OCI-LY3 (cell line): ENCODE results near the gene RFK.

ENCODE experiments used
- H2AFZ ChIP-seq: fragments of 200-600, 300-600 bp; shearing (Covaris generic); 2 replicates; pipeline ENCODE4 v1.6.0; 2014; ENCODE audit warnings: antibody characterized with exemption, low read depth, low read length
- H3K27ac ChIP-seq: fragments of 200-600, 300-600 bp; sonication (generic); 2 replicates; pipeline ENCODE4 v1.5.1; 2014; ENCODE audit warnings: mild to moderate bottlenecking, low read length, moderate library complexity, mixed read lengths
- H3K27me3 ChIP-seq: fragments of 200-600, 300-600 bp; sonication (generic); 2 replicates; pipeline ENCODE4 v1.6.1; 2014; ENCODE audit warnings: low read depth, low read length, mixed read lengths
- H3K36me3 ChIP-seq: fragments of 200-600, 300-600 bp; sonication (generic); replicated peaks from 2 replicates; pipeline ENCODE3; 2014; ENCODE audit warnings: low read depth, low read length, mixed read lengths
- H3K4me1 ChIP-seq: fragments of 300-600, 200-600 bp; sonication (generic); 2 replicates; pipeline ENCODE4 v1.6.1; 2014; ENCODE audit warnings: low read length, mixed read lengths
- H3K4me2 ChIP-seq: fragments of 200-600, 300-600 bp; sonication (generic); 2 replicates; pipeline ENCODE4 v1.6.1; 2014; ENCODE audit warnings: low read length, mixed read lengths
- H3K4me3 ChIP-seq: fragments of 300-600, 200-600 bp; sonication (generic); 2 replicates; pipeline ENCODE4 v1.5.1; 2014; ENCODE audit warnings: antibody characterized with exemption, mild to moderate bottlenecking, low read length, moderate library complexity
- H3K79me2 ChIP-seq: fragments of 300-600, 200-600 bp; shearing (Covaris generic); 2 replicates; pipeline ENCODE4 v1.6.1; 2014; ENCODE audit warnings: mild to moderate bottlenecking, low read length, mixed read lengths
- H3K9ac ChIP-seq: fragments of 300-600, 200-600 bp; shearing (Covaris generic); 2 replicates; pipeline ENCODE4 v1.6.0; 2014; ENCODE audit warnings: mild to moderate bottlenecking, low read length, moderate library complexity
- H3K9me3 ChIP-seq: fragments of 200-600, 300-600 bp; shearing (Covaris generic); 2 replicates; pipeline ENCODE4 v1.6.1; 2014; ENCODE audit warnings: low read length, mixed read lengths; ENCODE audit not compliant: insufficient read depth
- H4K20me1 ChIP-seq: fragments of 200-600, 300-600 bp; sonication (generic); 2 replicates; pipeline ENCODE4 v1.6.1; 2016; ENCODE audit warnings: low read length, mixed read lengths; ENCODE audit not compliant: insufficient read depth
- EZH2phosphoT487 ChIP-seq: fragments of 200-600 bp; shearing (Covaris generic); IDR thresholded peaks from 2 replicates; pipeline ENCODE4 v1.6.1; 2018; ENCODE audit warnings: antibody characterized with exemption, mixed run types, low read depth
- TF ChIP-seq, protein P1 (sequence below): fragments of 200-600, 300-600 bp; sonication (generic); IDR thresholded peaks from 2 replicates; pipeline ENCODE4 v1.5.1; 2014; ENCODE audit warnings: antibody characterized with exemption, low read length, low read depth

RFK gene

DNA sequence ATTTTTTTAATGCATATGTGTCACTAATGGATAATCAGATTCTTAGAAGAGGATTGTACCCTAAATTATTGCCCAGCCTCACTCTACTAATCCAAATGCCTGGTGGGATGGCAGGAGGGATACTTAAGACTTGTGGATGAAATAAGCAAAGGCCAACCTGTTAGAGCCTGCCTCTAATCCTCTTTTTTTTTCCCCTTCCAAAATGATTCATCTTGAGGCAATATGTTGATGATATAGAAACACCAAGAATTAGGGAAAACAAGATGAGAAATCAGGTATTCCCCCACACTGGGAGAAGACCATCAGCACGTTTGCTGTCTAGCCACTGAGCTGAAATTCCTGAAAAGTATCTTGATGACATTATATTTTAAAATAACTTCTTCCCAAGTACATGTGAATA is 52.0 kb downstream of the RFK start:
- H3K4me2 ChIP-seq = no peak overlapping the region
- TF ChIP-seq EZH2phosphoT487 = no peak
- TF ChIP-seq, protein P1, sequence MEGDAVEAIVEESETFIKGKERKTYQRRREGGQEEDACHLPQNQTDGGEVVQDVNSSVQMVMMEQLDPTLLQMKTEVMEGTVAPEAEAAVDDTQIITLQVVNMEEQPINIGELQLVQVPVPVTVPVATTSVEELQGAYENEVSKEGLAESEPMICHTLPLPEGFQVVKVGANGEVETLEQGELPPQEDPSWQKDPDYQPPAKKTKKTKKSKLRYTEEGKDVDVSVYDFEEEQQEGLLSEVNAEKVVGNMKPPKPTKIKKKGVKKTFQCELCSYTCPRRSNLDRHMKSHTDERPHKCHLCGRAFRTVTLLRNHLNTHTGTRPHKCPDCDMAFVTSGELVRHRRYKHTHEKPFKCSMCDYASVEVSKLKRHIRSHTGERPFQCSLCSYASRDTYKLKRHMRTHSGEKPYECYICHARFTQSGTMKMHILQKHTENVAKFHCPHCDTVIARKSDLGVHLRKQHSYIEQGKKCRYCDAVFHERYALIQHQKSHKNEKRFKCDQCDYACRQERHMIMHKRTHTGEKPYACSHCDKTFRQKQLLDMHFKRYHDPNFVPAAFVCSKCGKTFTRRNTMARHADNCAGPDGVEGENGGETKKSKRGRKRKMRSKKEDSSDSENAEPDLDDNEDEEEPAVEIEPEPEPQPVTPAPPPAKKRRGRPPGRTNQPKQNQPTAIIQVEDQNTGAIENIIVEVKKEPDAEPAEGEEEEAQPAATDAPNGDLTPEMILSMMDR = no peak
- H3K27ac ChIP-seq = no peak overlapping the region

DNA sequence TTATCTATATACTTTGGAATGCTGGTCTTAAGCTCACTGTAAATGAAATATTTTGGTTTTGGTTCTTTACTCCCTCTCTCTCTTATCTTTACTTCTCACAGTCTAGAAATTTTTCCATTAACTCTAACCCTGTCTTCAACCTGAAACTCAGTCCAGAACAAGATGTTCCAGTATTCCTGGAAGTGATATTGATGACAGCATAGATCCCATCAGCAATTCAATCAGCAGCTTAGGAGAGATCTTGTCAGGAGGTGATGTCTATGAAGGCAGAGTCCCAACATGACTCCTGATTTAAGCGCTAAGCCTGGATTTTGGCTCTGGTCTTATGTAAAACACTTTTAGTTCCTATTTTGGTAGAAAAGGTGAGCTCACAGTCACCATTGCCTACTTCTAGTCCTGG is 52.6 kb downstream of the RFK start:
- Histone ChIP-seq H3K4me2 (no peak overlapping the region), H3K79me2 (no peaks in the 10 kb centered on the region), H3K9ac (no peak overlapping the region), H4K20me1 (no peaks in the 10 kb centered on the region), H3K4me3 (no peak overlapping the region), H3K36me3 (no peaks in the 10 kb centered on the region), H3K27me3 (no peaks in the 10 kb centered on the region), H3K4me1 (no peaks in the 10 kb centered on the region), H3K27ac (no peak overlapping the region), H2AFZ (no peak overlapping the region), H3K9me3 (no peaks in the 10 kb centered on the region)
- TF ChIP-seq EZH2phosphoT487 = no peak
- TF ChIP-seq, protein P1 = no peak

More for the DNA sequence above, 52.0 kb downstream of the RFK start:
- no peak overlapping the region for H3K4me3 ChIP-seq
- no peaks in the 10 kb centered on the region for H3K27me3 ChIP-seq
- no peaks in the 10 kb centered on the region for H3K9me3 ChIP-seq
- no peak overlapping the region for H3K9ac ChIP-seq
- no peaks in the 10 kb centered on the region for H3K79me2 ChIP-seq
- H3K4me1 ChIP-seq = no peaks in the 10 kb centered on the region
- H4K20me1 ChIP-seq = no peaks in the 10 kb centered on the region
- H2AFZ ChIP-seq = no peak overlapping the region
- H3K36me3 ChIP-seq = no peaks in the 10 kb centered on the region

- Histone ChIP-seq H3K9ac (no peak overlapping the region), H3K4me2 (no peak overlapping the region), H2AFZ (no peak overlapping the region), H3K4me1 (no peaks in the 10 kb centered on the region), H3K4me3 (no peak overlapping the region), H3K27me3 (peaks cover 11% of the 10 kb centered on the region; the same call in 1 of the 2 replicates), H3K9me3 (no peaks in the 10 kb centered on the region), H3K79me2 (no peaks in the 10 kb centered on the region), H3K36me3 (no peaks in the 10 kb centered on the region), H3K27ac (no peak overlapping the region), H4K20me1 (no peaks in the 10 kb centered on the region)
- TF ChIP-seq, protein P1 = no peak
- TF ChIP-seq EZH2phosphoT487 = no peak
Observed at GRCh38 chr9:76338418-76338817, 55.8 kb downstream of the RFK start.

DNA sequence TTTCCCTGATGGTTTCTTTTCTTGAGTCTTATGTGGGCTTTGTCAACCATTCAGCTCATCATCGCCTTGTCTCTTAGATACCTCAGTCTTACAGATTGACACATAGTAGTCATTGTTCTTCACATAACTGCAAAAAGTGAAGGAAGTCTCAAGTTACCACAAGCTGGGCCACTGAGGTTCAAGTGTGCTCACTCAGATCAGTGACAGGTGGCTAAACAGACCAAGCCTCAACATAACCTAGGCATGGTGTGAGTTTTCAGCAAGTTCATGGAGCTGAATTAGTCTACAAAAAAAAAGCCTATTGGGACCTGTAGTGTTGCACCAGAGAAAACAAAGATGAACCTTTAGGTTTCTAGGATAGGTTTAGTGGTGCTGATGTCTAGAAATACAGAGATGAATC is 58.2 kb downstream of the RFK start:
- Histone ChIP-seq H3K79me2 (no peaks in the 10 kb centered on the region), H3K4me1 (no peaks in the 10 kb centered on the region), H3K27ac (no peak overlapping the region), H3K36me3 (no peaks in the 10 kb centered on the region), H2AFZ (no peak overlapping the region), H4K20me1 (no peaks in the 10 kb centered on the region), H3K4me3 (no peak overlapping the region), H3K9ac (no peak overlapping the region), H3K27me3 (peaks cover 17% of the 10 kb centered on the region; the same call in 1 of the 2 replicates), H3K9me3 (no peaks in the 10 kb centered on the region), H3K4me2 (no peak overlapping the region)
- TF ChIP-seq, protein P1 = no peak
- no peak for TF ChIP-seq EZH2phosphoT487
